SK-N-SH treated with all-trans-retinoic acid at 6 μM for 48 hours (cell line): ENCODE measurements around the gene SH3BGRL.
A peak's percentile ranks its signal among the peaks of the same experiment; 100 is the strongest.

Experiments
- ATAC-seq: fragments of 200-7000 bp; cut with Tn5 transposase; 3 replicates; pipeline ENCODE4 v1.9.1; 2020; ENCODE audit warnings: mild to moderate bottlenecking, moderate library complexity
- ARNTL ChIP-seq: fragments of 450-650 bp; formaldehyde crosslinking; IDR thresholded peaks from 2 replicates; pipeline ENCODE4 v1.5.0; 2020; ENCODE audit warnings: low read depth, mild to moderate bottlenecking, moderate library complexity, borderline replicate concordance
- BACH2 ChIP-seq: fragments of 250-450 bp; sonication (Bioruptor Pico); IDR thresholded peaks from 2 replicates; pipeline ENCODE4 v1.9.0; 2021; ENCODE audit warnings: mild to moderate bottlenecking, borderline replicate concordance
- CREB5 ChIP-seq: fragments of 250-450 bp; sonication (Bioruptor Pico); IDR thresholded peaks from 2 replicates; pipeline ENCODE4 v1.5.1; 2020; ENCODE audit warnings: low read depth, mild to moderate bottlenecking, moderate library complexity
- CSDC2 ChIP-seq: fragments of 250-450 bp; sonication (Bioruptor Pico); IDR thresholded peaks from 2 replicates; pipeline ENCODE4 v1.5.0; 2020; ENCODE audit warnings: mild to moderate bottlenecking, moderate library complexity
- CSRNP3 ChIP-seq: fragments of 250-450 bp; sonication (Bioruptor Pico); IDR thresholded peaks from 2 replicates; pipeline ENCODE4 v1.5.1; 2021; ENCODE audit warnings: mild to moderate bottlenecking, moderate library complexity
- ESRRG ChIP-seq: fragments of 250-450 bp; sonication (Bioruptor Pico); IDR thresholded peaks from 2 replicates; pipeline ENCODE4 v1.6.1; 2021; ENCODE audit warnings: mild to moderate bottlenecking
- GLIS3 ChIP-seq: fragments of 250-450 bp; sonication (Bioruptor Pico); IDR thresholded peaks from 2 replicates; pipeline ENCODE4 v1.5.0; 2020; ENCODE audit warnings: mild to moderate bottlenecking, moderate library complexity
- ISL1 ChIP-seq: fragments of 250-450 bp; sonication (Bioruptor Pico); IDR thresholded peaks from 2 replicates; pipeline ENCODE4 v2.1.2; 2022; ENCODE audit warnings: mild to moderate bottlenecking, moderate library complexity
- PATZ1 ChIP-seq: fragments of 250-450 bp; sonication (Bioruptor Pico); IDR thresholded peaks from 2 replicates; pipeline ENCODE4 v1.8.0; 2020; ENCODE audit warnings: mild to moderate bottlenecking, moderate library complexity, borderline replicate concordance
- PPARA ChIP-seq: fragments of 250-450 bp; sonication (Bioruptor Pico); IDR thresholded peaks from 2 replicates; pipeline ENCODE4 v1.5.0; 2020; ENCODE audit warnings: mild to moderate bottlenecking, borderline replicate concordance
- RARB ChIP-seq: fragments of 250-450 bp; sonication (Bioruptor Pico); IDR thresholded peaks from 2 replicates; pipeline ENCODE4 v1.8.0; 2021; ENCODE audit warnings: mild to moderate bottlenecking, moderate library complexity
- SNAI2 ChIP-seq: fragments of 250-450 bp; sonication (Bioruptor Pico); IDR thresholded peaks from 2 replicates; pipeline ENCODE4 v1.5.0; 2020; ENCODE audit warnings: mild to moderate bottlenecking, moderate library complexity
- TCF4 ChIP-seq: fragments of 250-450 bp; sonication (Bioruptor Pico); IDR thresholded peaks from 2 replicates; pipeline ENCODE4 v1.8.0; 2021; ENCODE audit warnings: mild to moderate bottlenecking, moderate library complexity, borderline replicate concordance
- TOX ChIP-seq: fragments of 250-450 bp; sonication (Bioruptor Pico); IDR thresholded peaks from 2 replicates; pipeline ENCODE4 v1.8.0; 2021; ENCODE audit warnings: mild to moderate bottlenecking, moderate library complexity, borderline replicate concordance
- ZC3H10 ChIP-seq: fragments of 250-450 bp; sonication (Bioruptor Pico); IDR thresholded peaks from 2 replicates; pipeline ENCODE4 v1.5.1; 2021; ENCODE audit warnings: mild to moderate bottlenecking, moderate library complexity
- ZFP30 ChIP-seq: fragments of 450-650 bp; formaldehyde crosslinking; IDR thresholded peaks from 2 replicates; pipeline ENCODE4 v1.5.0; 2022; ENCODE audit warnings: mild to moderate bottlenecking, moderate library complexity
- ZNF565 ChIP-seq: fragments of 450-650 bp; formaldehyde crosslinking; conservative IDR thresholded peaks from 2 replicates; pipeline ENCODE4 v1.5.0; 2020; ENCODE audit warnings: low read depth, mild to moderate bottlenecking, moderate library complexity
- ZNF8 ChIP-seq: fragments of 450-650 bp; formaldehyde crosslinking; IDR thresholded peaks from 2 replicates; pipeline ENCODE4 v1.5.0; 2020; ENCODE audit warnings: mild to moderate bottlenecking, moderate library complexity
- TF ChIP-seq, protein P1 (sequence below): fragments of 250-450 bp; sonication (Bioruptor Pico); IDR thresholded peaks from 2 replicates; pipeline ENCODE4 v1.8.0; 2021; ENCODE audit warnings: low read depth, mild to moderate bottlenecking, moderate library complexity, borderline replicate concordance
- TF ChIP-seq, protein P2 (sequence below): fragments of 250-450 bp; sonication (Bioruptor Pico); IDR thresholded peaks from 2 replicates; pipeline ENCODE4 v1.5.0; 2020; ENCODE audit warnings: mild to moderate bottlenecking, moderate library complexity

The SH3BGRL gene

GRCh38 chrX:81201071-81201470, 831 bp upstream of the SH3BGRL start (continued):
- TF ChIP-seq PATZ1 (CRISPR knock-in tag), result no peak
- TF ChIP-seq, protein P1, sequence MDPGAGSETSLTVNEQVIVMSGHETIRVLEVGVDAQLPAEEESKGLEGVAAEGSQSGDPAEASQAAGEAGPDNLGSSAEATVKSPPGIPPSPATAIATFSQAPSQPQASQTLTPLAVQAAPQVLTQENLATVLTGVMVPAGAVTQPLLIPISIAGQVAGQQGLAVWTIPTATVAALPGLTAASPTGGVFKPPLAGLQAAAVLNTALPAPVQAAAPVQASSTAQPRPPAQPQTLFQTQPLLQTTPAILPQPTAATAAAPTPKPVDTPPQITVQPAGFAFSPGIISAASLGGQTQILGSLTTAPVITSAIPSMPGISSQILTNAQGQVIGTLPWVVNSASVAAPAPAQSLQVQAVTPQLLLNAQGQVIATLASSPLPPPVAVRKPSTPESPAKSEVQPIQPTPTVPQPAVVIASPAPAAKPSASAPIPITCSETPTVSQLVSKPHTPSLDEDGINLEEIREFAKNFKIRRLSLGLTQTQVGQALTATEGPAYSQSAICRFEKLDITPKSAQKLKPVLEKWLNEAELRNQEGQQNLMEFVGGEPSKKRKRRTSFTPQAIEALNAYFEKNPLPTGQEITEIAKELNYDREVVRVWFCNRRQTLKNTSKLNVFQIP (CRISPR knock-in tag), result no peak
- no peak for TF ChIP-seq RARB
- TF ChIP-seq ESRRG (CRISPR knock-in tag), result no peak

GRCh38 chrX:81202456-81202819, 536 bp downstream of the SH3BGRL start:
- peak; percentile 52 for ATAC-seq
- TF ChIP-seq ZNF8 (CRISPR knock-in tag) (no peak), ZNF565 (CRISPR knock-in tag) (no peak), CSDC2 (CRISPR knock-in tag) (no peak), PPARA (no peak), ZC3H10 (CRISPR knock-in tag) (no peak), ESRRG (CRISPR knock-in tag) (no peak), CREB5 (CRISPR knock-in tag) (no peak), GLIS3 (CRISPR knock-in tag) (no peak), ARNTL (CRISPR knock-in tag) (no peak), ISL1 (no peak), TCF4 (CRISPR knock-in tag) (no peak), PATZ1 (CRISPR knock-in tag) (no peak), BACH2 (CRISPR knock-in tag) (no peak)
- TF ChIP-seq, protein P2, sequence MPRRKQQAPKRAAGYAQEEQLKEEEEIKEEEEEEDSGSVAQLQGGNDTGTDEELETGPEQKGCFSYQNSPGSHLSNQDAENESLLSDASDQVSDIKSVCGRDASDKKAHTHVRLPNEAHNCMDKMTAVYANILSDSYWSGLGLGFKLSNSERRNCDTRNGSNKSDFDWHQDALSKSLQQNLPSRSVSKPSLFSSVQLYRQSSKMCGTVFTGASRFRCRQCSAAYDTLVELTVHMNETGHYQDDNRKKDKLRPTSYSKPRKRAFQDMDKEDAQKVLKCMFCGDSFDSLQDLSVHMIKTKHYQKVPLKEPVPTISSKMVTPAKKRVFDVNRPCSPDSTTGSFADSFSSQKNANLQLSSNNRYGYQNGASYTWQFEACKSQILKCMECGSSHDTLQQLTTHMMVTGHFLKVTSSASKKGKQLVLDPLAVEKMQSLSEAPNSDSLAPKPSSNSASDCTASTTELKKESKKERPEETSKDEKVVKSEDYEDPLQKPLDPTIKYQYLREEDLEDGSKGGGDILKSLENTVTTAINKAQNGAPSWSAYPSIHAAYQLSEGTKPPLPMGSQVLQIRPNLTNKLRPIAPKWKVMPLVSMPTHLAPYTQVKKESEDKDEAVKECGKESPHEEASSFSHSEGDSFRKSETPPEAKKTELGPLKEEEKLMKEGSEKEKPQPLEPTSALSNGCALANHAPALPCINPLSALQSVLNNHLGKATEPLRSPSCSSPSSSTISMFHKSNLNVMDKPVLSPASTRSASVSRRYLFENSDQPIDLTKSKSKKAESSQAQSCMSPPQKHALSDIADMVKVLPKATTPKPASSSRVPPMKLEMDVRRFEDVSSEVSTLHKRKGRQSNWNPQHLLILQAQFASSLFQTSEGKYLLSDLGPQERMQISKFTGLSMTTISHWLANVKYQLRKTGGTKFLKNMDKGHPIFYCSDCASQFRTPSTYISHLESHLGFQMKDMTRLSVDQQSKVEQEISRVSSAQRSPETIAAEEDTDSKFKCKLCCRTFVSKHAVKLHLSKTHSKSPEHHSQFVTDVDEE, result no peak
- TF ChIP-seq, protein P1 (CRISPR knock-in tag), result no peak
- TF ChIP-seq, all 23 proteins: peak for 0

DNA sequence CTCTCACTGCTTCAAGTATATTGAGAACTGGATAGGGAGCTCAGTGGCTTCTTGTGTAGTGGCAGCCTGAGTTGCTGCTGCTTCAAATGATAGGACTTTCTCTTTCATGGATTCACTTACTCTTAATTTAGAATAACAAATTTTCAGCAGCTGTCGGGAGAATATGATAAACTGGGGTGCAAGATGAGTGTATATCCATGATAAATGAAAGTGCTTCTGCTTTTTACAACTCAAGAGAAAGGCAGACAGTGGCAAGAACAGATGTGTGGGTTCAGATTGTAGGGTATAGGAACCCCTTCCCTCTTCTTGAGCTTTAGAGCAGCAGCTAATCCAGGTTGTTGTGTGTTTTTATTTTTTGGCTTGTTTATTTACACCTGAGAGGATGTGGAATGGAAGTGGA, 1.0 kb downstream of the SH3BGRL start:
- peak; percentile 6; the same call in 2 of the 3 replicates for ATAC-seq
- TF ChIP-seq ZNF565 (CRISPR knock-in tag), result no peak
- no peak for TF ChIP-seq SNAI2 (CRISPR knock-in tag)
- TF ChIP-seq ISL1, result no peak
- no peak for TF ChIP-seq CSRNP3 (CRISPR knock-in tag)
- TF ChIP-seq ZNF8 (CRISPR knock-in tag), result no peak
- TF ChIP-seq PATZ1 (CRISPR knock-in tag), result no peak
- no peak for TF ChIP-seq GLIS3 (CRISPR knock-in tag)
- TF ChIP-seq TOX (CRISPR knock-in tag), result no peak
- no peak for TF ChIP-seq ZFP30 (CRISPR knock-in tag)
